HG03457 (cell line): Measurements from ENCODE around the gene LCT.
"Not testable (repeated sequence)": the region's sequence is repeated elsewhere in the genome, so short reads cannot be mapped to it uniquely, and the experiment has no call there.

ENCODE experiments used
- ATAC-seq: cut with Tn5 transposase; IDR thresholded peaks from one replicate; pipeline ENCODE4 v1.9.1; 2021; ENCODE audit warnings: moderate number of reproducible peaks; ENCODE audit not compliant: unreplicated experiment

The LCT gene

DNA sequence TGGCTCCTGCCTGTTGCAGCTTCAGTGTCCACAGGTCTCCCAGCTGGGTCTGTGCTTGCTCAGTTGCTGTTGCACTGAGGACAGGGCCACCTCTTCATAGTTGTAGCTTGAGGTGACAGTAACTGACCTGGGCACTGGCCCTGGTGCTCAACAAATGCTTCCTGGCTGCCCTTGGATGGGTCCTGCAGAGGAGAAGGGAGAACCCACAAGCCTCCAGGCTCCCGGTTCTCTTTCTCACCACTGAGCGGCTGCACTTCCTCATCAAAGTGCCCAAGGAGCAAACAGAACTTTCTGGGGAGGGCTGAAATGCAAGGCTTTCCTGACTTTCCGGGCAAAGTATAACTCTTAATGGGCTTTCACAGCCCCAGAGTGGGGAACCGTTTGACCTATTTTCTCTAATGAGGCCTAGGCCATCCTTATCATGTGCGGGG is 38.7 kb downstream of the LCT start:
- no peak for ATAC-seq

DNA sequence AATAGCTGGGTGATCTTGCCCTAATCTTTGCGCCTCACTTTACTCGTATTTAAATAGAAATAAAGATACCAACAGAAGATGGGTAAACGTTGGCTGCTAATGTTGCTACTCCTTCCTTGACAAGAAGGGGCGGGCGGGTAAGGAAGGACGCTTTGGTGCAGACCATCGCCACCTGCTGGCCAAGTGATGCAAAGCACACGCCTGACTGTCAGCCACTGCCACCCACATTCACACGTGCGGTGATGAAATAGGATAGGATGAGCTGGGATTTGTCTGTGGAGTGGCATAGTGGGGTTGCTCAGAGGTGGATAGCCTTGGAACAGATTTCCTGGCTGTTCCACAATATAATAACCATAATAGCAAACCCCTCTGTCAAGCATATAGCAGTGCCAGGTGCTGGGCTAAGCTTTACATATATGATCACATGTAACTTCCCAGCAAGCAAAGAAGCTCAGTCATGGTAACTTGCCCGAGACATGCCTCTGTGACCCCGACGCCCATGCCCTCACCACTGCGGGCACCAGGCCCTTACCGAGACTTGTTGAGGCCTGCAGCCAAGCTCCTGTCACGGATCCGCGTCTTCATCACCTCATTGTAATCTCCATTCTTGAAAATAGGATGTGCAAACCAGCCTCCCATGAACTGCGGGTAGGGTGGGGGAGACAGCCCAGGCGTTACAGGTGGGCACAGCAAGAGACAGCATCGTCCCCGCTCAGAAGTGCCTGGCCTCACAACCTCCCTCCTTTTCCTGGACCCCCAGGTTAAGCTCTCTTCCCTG is 39.3 kb downstream of the LCT start:
- ATAC-seq = peak; percentile 60

GRCh38 chr2:135796606-135797005 is 40.4 kb downstream of the LCT start:
- ATAC-seq = no peak

DNA sequence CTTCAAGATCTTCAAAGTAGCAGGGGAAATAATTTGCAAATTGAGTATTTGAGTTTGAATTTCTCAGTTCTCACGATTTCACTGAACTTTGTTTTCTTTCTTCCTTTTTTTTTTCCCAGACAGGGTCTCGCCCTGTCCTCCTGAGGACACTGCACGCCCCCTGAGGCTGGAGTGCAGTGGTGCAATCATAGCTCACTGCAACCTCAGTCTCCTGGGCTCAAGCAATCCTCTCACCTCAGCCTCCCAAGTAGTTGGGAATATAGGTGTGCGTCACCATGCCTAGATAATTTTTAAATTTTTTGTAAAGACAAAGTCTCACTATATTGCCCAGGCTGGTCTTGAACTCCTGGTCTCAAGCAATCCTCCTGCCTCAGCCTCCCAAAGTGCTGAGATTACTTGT is 41.3 kb downstream of the LCT start:
- not testable (repeated sequence) for ATAC-seq

GRCh38 chr2:135792401-135793150 is 44.4 kb downstream of the LCT start:
- ATAC-seq = no peak

- ATAC-seq = no peak
Measured at GRCh38 chr2:135791418-135792190, 45.4 kb downstream of the LCT start.

- no peak for ATAC-seq
Measured at GRCh38 chr2:135790423-135790822, 46.6 kb downstream of the LCT start.

- no peak for ATAC-seq
Measured at GRCh38 chr2:135786823-135787222, 50.2 kb downstream of the LCT start.

DNA sequence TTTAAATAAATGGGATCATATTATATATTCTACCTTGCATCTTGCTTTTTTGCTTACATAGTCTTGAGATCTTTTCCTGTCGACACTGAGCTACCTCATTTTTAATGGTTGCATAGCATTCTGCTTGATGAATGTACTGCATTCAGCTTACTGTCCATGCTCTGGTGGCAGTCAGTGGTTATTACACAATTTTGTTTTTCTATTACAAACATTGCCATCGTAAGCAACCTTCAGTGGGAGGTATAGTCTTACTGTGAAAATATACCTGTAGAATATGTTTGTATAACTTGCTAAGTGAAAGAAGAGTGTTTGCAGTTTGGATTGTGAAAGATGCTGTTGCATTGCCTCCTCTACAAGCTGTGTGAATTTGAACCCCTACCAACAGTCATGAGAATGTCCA is 52.0 kb downstream of the LCT start:
- no peak for ATAC-seq

GRCh38 chr2:135783439-135783838 is 53.5 kb downstream of the LCT start:
- ATAC-seq = no peak

- no peak for ATAC-seq
Measured at GRCh38 chr2:135782231-135782630, 54.8 kb downstream of the LCT start.

GRCh38 chr2:135776367-135776766 is 60.6 kb downstream of the LCT start:
- no peak for ATAC-seq

DNA sequence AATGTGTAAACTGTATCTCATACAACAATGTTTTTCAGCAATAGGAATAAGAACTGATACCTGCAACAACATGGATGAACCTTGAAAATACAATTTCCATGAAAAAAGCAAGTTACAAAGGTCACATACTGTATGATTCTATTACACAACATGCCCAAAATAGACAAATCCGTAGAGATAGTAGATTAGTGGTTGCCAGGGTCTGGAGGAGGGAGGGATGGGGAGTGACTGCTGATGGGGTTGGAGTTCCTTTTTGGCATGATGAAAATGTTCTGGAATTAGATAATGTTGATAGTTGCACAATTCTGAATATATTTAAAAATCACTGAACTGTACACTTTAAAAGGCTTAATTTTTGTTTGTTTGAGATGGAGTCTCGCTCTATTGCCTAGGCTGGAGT is 61.6 kb downstream of the LCT start:
- ATAC-seq = no peak

DNA sequence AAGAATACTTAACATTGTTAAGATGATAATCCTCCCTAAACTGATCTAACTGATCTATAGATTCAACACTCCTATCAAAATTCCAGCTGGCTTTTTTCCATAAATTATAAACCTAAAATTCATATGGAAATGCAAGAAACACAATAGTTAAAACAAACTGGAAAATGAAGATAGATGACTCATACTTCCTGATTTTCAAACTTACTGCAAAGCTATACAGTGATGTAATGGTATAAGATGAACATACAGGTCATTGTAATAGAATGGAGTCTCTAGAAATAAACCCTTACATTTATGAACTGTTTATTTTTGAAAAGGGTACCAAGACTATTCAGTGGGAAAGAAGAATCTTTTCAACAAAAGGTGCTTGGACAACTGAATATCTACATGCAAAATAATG is 63.1 kb downstream of the LCT start:
- no peak for ATAC-seq

- ATAC-seq = no peak
Measured at GRCh38 chr2:135773319-135773718, 63.7 kb downstream of the LCT start.

DNA sequence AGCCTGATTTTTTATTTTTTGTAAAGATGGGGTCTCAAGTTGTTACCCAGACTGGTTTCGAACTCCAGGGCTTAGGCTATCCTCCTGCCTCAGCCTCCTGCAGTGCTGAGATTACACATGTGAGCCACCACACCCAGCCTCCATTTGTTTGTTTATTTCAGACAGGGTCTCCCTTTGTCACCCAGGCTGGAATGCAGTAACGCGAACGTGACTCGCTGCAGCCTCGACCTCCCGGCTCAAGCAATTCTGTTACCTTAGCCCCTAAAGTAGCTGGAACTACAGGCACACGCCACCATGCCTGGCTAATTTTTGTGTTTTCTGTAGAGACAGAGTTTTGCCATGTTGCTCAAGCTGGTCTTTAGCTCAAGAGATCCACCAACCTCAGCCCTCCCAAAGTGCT is 68.1 kb downstream of the LCT start:
- no peak for ATAC-seq

DNA sequence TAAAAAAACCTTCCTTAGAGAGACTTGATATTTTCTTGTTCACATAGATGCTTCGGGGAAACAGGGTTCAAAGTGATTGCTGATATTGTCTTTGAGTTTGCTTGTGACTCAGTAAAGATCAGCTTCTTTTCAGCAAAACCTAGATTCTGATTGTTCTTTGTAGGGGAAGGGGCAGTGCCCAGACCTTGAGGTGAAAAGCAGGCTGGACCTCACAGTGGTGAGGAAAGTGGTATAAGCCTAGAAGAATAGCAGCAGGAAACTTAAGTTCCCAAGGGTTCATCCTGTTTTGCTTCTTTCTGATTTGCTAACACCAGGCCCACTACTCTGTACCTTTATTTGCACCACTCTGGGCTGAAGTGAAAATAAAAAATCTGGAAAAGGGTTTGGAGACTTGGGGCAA is 74.5 kb downstream of the LCT start:
- no peak for ATAC-seq

DNA sequence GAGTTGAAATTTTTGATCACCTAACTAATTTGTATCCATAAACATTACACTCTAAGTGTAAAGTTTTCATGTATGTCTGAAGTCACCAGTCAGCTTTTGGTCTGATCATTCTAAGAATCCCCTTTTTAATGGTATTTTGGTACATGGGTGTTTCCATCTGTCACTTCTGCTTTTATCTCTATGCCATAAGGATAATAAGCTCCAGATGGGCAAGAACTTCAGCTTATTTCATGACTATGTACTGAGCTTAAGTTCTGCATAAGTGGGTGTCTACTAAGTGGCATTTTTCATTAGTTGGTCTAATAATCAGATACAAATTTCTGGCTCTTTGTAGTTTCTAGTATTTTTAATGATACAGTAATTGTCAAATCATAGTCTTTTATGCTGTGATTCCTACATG is 75.0 kb downstream of the LCT start:
- no peak for ATAC-seq

GRCh38 chr2:135756692-135757091 is 80.3 kb downstream of the LCT start:
- ATAC-seq = no peak

DNA sequence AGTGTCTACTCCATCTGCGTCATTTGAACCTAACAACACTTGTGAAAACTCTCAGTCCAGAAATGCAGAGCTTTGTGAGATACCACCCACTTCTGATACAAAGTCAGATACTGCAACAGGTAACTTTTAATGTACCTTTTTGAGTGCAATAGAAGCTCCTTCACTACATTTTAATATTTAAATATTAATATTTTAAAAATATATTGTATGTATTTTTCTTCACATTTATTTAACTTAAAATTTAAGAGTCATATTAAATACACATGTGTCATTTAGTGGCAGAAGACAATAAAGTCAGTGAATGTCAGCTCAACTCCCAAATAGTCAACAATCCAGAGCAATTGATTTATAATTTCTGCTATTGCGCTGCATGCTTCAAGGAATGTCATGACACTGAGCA is 81.4 kb downstream of the LCT start:
- ATAC-seq = no peak

- ATAC-seq = no peak
Measured at GRCh38 chr2:135745545-135745944, 91.4 kb downstream of the LCT start.
